Right lobe of liver (tissue), 4 donors: Measurements from ENCODE around the gene KLHL42.

Source experiments
- POLR2A ChIP-seq: fragments of 450-650 bp; IDR thresholded peaks from one replicate; pipeline ENCODE4 v1.6.1; 2017; ENCODE audit warnings: antibody characterized with exemption, mild to moderate bottlenecking
- TF ChIP-seq, protein P1 (sequence below), 4 donors: fragments of 200-600 bp in 3 of 4; fragments of 450-650 bp in 1 of 4; IDR thresholded peaks; one replicate each; pipeline versions ENCODE4 v1.5.1 to v1.8.0; 2016 to 2022; ENCODE audit warnings: antibody characterized with exemption in 4 of 4, mild to moderate bottlenecking in 2 of 4
- donor health status: DM: no; HTN: no; CAD: no.
- donor health status: DM: no; HTN: no; CAD: no.
- donor health status: DM: no; HTN: yes; CAD: no.

GRCh38 chr12:27845187-27845586 lies 65.2 kb downstream of the KLHL42 start:
- TF ChIP-seq, protein P1, sequence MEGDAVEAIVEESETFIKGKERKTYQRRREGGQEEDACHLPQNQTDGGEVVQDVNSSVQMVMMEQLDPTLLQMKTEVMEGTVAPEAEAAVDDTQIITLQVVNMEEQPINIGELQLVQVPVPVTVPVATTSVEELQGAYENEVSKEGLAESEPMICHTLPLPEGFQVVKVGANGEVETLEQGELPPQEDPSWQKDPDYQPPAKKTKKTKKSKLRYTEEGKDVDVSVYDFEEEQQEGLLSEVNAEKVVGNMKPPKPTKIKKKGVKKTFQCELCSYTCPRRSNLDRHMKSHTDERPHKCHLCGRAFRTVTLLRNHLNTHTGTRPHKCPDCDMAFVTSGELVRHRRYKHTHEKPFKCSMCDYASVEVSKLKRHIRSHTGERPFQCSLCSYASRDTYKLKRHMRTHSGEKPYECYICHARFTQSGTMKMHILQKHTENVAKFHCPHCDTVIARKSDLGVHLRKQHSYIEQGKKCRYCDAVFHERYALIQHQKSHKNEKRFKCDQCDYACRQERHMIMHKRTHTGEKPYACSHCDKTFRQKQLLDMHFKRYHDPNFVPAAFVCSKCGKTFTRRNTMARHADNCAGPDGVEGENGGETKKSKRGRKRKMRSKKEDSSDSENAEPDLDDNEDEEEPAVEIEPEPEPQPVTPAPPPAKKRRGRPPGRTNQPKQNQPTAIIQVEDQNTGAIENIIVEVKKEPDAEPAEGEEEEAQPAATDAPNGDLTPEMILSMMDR (IDR thresholded peaks at IDR 0.05) = no peak
- TF ChIP-seq POLR2A = no peak
